Central memory CD8-positive, alpha-beta T cell (primary cell): ENCODE results near the gene TRMT1.

Experiments
- ATAC-seq: fragments of 150-1000 bp; cut with Tn5 transposase; replicated peaks from 2 replicates; pipeline ENCODE4 v1.10.0; 2022; ENCODE audit warnings: mild to moderate bottlenecking, moderate FRiP score, moderate number of reproducible peaks; ENCODE audit not compliant: poor library complexity, severe bottlenecking; ENCODE audit errors: extremely low read depth
- DNase-seq, 2 donors: peaks; one replicate each; pipeline ENCODE4 v3.0.0; 2021; ENCODE audit warnings: low spot score in 2 of 2
- H3K27ac Mint-ChIP-seq: one replicate; pipeline ENCODE4 v1.8.0; 2022; ENCODE audit warnings: low read depth, mild to moderate bottlenecking, moderate library complexity, mixed read lengths
- H3K27me3 Mint-ChIP-seq: one replicate; pipeline ENCODE4 v1.8.0; 2022; ENCODE audit warnings: mixed read lengths
- H3K36me3 Mint-ChIP-seq: one replicate; pipeline ENCODE4 v1.8.0; 2022; ENCODE audit warnings: mild to moderate bottlenecking, moderate library complexity, mixed read lengths; ENCODE audit not compliant: insufficient read depth
- H3K4me1 Mint-ChIP-seq: one replicate; pipeline ENCODE4 v1.8.0; 2022; ENCODE audit warnings: mixed read lengths
- H3K4me3 Mint-ChIP-seq: one replicate; pipeline ENCODE4 v1.8.0; 2022; ENCODE audit warnings: mild to moderate bottlenecking, moderate library complexity, mixed read lengths
- H3K9me3 Mint-ChIP-seq: one replicate; pipeline ENCODE4 v1.8.0; 2022; ENCODE audit warnings: mixed read lengths

Gene TRMT1

DNA sequence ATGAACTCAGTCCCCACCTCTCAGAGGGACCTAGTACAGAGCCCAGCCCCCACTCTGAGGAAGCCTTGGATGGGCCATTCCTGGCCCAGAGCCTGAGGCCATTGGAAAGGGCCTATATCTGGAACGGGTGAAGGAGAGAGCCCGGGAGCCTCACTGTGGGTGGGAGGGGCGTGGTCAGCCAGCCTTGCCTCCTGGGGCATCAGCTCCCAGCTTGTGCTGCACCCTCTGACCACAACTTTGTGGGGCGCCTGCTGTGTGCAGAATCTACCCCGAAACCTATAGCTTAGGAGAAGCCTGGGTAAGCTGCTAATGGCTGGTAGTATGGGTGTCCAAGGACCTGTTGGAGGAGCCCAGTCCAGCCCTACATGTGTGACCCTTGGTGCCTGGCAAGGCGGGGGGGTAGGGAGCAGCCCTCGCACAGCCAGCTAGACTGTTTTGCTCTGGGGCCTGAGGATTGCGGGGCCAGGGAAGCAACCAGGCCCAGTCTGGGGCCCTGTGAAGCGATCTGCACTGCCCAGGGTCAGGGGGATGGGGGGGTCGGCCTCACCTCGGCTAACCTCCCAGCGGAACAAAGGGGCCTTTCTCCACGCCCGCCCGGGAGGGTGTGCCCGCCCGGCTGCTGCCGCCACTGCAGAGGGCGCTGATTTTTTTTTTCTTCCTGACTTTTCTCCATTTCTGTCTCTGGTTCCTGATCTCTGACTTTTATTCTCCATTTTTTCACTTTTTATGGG lies 56.1 kb downstream of the TRMT1 start:
- ATAC-seq, result no peak
- no peaks in the 10 kb centered on the region for H3K9me3 Mint-ChIP-seq

DNA sequence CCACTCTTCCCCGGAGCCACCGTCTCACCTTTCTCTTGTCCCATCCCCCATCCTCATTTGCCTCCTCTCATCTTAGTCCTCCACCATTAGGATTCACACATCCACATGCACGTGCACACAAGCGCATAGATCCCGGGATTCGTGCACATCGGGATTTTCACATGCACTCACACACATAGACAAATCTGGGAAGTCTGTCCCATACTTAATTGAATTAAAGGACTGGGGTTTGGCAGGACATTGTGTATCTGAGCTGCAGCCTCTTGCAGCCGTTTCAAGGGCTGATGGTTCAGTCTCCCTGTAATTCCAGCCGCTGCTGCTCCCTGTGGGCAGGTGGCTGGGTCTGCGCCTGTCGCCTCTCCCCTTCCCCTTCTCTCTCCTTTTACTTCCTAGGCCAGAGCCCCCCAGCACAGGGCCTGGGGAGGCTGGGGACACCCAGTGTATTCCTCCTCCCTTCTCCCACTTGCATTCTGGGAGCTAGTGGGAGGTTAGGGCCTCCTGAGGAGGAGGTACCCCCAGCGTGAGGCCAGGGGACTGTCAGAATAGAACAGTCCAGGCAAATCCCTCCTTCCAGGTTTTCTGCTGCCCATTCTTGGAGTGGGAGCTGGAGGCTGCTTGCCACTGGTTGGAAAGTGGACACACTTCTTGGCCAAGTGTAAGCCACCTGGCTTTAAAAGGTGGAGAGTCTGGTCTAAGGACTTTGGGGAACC lies 57.4 kb downstream of the TRMT1 start:
- ATAC-seq (no peak), DNase-seq (no peak)
- Mint-ChIP-seq H3K27ac (no peak overlapping the region), H3K36me3 (no peaks in the 10 kb centered on the region), H3K4me1 (peaks cover 11% of the 10 kb centered on the region), H3K9me3 (no peaks in the 10 kb centered on the region), H3K27me3 (peaks cover 13% of the 10 kb centered on the region), H3K4me3 (no peak overlapping the region)

More for the DNA sequence above, 56.1 kb downstream of the TRMT1 start:
- H3K36me3 Mint-ChIP-seq, result no peaks in the 10 kb centered on the region
- DNase-seq, result no peak
- no peak overlapping the region for H3K27ac Mint-ChIP-seq
- peak overlapping the region; percentile 76 for H3K4me3 Mint-ChIP-seq
- H3K4me1 Mint-ChIP-seq, result peaks cover 11% of the 10 kb centered on the region
- H3K27me3 Mint-ChIP-seq, result peaks cover 13% of the 10 kb centered on the region

DNA sequence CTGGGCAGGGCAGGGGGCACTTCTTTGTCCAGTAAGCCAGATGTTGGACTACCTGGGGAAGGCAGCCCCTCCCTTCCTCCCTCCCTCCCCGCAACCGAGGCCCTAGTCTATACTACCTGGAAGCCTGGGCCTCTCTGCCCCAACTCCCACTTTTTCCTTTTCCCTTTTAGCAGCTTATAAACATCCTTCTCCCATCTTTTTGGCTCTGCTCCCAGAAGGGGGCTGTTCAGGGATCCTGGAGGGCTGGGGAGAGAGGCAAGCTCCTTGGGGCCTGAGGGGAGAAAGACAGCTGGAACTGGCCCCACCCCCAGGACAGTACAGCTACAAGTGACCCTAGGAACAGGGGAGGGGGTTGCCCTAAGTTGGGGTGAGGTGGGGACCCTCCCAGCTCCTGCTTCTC lies 58.8 kb downstream of the TRMT1 start:
- H3K27me3 Mint-ChIP-seq, result peaks cover under 1% of the 10 kb centered on the region
- no peak for DNase-seq
- peaks cover 11% of the 10 kb centered on the region for H3K4me1 Mint-ChIP-seq
- H3K4me3 Mint-ChIP-seq, result no peak overlapping the region
- H3K27ac Mint-ChIP-seq, result no peak overlapping the region
- H3K36me3 Mint-ChIP-seq, result no peaks in the 10 kb centered on the region
- no peaks in the 10 kb centered on the region for H3K9me3 Mint-ChIP-seq
- no peak for ATAC-seq

DNA sequence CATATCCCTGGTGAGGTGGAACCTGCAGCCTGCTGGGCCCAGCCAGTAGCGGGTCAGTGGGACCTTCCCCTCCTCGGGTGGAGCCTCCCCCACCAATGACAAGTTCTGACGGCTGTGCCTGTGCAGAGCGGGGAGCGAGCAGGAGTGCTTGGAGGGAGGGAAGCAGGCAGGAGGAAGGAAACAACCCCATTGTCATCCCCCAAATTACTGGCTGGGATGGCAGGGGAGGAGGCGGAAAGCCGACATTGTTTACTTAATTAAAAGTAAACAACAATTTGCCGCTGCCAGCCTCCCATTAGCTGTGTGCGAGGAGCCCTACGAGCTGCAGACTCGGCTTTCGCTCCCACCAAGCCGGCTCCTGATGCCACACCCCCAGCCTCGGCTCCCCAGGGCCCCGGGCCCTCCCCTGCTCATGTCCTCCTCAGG lies 59.4 kb downstream of the TRMT1 start:
- ATAC-seq, result no peak
- H3K36me3 Mint-ChIP-seq, result no peaks in the 10 kb centered on the region
- H3K4me3 Mint-ChIP-seq, result no peak overlapping the region
- H3K27me3 Mint-ChIP-seq, result peaks cover 2% of the 10 kb centered on the region
- no peaks in the 10 kb centered on the region for H3K9me3 Mint-ChIP-seq
- DNase-seq, result no peak
- H3K27ac Mint-ChIP-seq, result no peak overlapping the region
- peaks cover 11% of the 10 kb centered on the region for H3K4me1 Mint-ChIP-seq

DNA sequence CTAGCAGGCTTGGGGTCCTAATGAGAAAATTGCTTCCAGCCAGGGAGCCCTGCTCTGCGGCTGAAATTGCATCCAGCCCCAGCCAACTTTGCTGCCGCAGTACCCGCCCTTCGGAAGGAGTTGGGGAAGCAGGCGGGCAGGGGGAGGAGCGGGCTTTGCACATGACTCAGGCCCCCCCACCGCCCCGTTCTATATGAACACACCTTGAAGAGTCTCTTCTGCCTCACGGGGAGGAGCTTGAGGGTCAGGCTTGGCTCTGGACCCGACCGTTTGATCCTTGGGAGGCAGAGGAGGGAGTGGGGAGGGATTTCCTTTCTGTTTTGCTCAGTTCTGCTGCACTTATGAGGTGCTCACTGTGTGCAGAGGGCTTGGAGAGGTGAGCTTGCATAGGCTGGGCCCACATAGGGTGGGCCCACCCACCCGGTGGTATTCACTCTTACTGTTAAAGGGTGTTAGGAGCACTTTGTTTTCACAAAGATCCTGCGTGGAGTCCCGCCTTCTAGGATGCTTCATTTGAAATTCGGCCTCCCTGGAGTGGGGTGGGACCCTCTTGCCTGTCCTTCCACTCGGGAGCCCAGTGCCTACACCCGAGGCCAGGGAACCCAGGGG lies 60.4 kb downstream of the TRMT1 start:
- peaks cover 11% of the 10 kb centered on the region for H3K27me3 Mint-ChIP-seq
- no peaks in the 10 kb centered on the region for H3K36me3 Mint-ChIP-seq
- peaks cover 17% of the 10 kb centered on the region for H3K4me1 Mint-ChIP-seq
- H3K9me3 Mint-ChIP-seq, result no peaks in the 10 kb centered on the region
- no peak overlapping the region for H3K27ac Mint-ChIP-seq
- DNase-seq (no peak), ATAC-seq (no peak)
- no peak overlapping the region for H3K4me3 Mint-ChIP-seq

DNA sequence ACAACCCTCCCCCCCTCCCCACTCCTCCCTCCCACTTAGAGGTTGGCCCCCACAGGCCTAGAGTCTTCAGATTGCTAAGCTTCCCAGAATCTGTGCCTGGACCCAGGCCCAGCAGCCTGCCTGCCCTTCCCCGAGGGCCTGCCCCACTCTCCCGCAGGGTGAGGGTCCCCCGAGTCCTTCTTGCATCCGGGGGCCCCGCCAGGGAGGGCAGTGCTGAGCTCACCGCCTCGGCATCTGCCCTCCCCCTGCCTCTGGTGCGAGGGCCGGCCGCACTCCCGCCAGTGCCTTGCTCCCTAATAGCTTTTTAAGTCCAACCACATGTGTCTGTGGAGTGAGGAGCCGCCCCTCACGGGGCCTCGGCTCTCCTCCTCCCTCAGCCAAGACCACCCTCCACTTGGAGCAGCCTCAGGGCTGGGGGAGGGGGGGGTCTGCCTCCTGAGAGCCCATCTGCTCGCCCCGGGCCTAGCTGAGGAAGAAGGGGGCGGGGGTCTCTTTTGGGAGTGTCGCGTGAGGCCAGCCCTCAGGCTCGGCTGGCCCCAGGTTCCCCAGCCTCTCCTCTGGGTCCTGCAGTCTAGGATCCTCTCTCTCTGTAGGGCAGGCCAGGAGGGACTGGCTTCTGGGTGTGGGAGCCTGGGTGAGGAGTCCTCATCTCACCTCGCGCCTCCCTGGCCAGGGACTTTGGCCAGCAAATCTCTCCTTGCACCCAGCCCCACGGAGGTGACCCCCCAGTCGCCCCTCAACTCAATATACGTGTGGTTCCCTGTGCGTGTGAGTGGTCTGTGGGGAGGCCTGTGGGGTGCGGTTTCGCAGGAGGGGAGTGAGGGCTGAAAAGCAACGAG lies 61.1 kb downstream of the TRMT1 start:
- Mint-ChIP-seq H3K9me3 (no peaks in the 10 kb centered on the region), H3K36me3 (no peaks in the 10 kb centered on the region), H3K27ac (no peak overlapping the region), H3K4me3 (no peak overlapping the region), H3K4me1 (peaks cover 15% of the 10 kb centered on the region), H3K27me3 (peaks cover 11% of the 10 kb centered on the region)
- ATAC-seq (no peak), DNase-seq (no peak)
